NB4 (cell line): Measurements from ENCODE around the gene C2orf49.

ENCODE experiments used
- DNase-seq: peaks from one replicate; pipeline ENCODE4 v3.0.0; 2010; ENCODE audit warnings: low read depth
- H3K4me3 ChIP-seq: one replicate; pipeline ENCODE4 v1.5.1; 2011; ENCODE audit warnings: mild to moderate bottlenecking, low read depth, low read length, moderate library complexity
- MYC ChIP-seq: IDR thresholded peaks from 2 replicates; pipeline ENCODE4 v1.6.1; 2011; ENCODE audit warnings: low read depth, low read length
- POLR2A ChIP-seq: IDR thresholded peaks from 2 replicates; pipeline ENCODE4 v1.6.1; 2011; ENCODE audit warnings: mild to moderate bottlenecking; ENCODE audit not compliant: insufficient read length; ENCODE audit errors: extremely low read depth
- TF ChIP-seq, protein P1 (sequence below): IDR thresholded peaks from one replicate; pipeline ENCODE4 v1.5.1; 2012; ENCODE audit warnings: low read depth, low read length
- TF ChIP-seq, protein P2 (sequence below): IDR thresholded peaks from 2 replicates; pipeline ENCODE4 v1.6.1; 2011; ENCODE audit warnings: low read depth, low read length

C2orf49 gene

DNA sequence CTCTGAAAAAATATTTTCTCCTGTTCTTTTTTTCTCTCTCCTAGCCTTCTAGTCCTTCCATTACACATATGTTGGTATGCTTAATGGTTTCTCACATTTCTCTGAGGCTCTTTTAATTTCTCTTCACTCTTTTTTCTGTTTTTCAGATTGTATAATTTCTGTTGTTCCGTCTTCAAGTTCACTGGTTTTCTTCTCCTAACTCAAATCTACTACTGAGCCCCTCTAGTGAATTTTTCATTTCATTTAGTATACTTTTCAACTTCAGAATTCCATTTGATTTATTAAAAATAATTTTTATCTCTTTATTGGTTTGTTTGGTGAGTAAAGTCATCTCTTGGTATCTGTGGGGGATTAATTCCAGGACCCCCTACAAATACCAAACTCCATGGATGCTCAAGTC lies 19.8 kb downstream of the C2orf49 start:
- TF ChIP-seq, protein P1, sequence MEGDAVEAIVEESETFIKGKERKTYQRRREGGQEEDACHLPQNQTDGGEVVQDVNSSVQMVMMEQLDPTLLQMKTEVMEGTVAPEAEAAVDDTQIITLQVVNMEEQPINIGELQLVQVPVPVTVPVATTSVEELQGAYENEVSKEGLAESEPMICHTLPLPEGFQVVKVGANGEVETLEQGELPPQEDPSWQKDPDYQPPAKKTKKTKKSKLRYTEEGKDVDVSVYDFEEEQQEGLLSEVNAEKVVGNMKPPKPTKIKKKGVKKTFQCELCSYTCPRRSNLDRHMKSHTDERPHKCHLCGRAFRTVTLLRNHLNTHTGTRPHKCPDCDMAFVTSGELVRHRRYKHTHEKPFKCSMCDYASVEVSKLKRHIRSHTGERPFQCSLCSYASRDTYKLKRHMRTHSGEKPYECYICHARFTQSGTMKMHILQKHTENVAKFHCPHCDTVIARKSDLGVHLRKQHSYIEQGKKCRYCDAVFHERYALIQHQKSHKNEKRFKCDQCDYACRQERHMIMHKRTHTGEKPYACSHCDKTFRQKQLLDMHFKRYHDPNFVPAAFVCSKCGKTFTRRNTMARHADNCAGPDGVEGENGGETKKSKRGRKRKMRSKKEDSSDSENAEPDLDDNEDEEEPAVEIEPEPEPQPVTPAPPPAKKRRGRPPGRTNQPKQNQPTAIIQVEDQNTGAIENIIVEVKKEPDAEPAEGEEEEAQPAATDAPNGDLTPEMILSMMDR, result no peak
- no peak for TF ChIP-seq POLR2A
- no peak for TF ChIP-seq MYC
- TF ChIP-seq, protein P2, sequence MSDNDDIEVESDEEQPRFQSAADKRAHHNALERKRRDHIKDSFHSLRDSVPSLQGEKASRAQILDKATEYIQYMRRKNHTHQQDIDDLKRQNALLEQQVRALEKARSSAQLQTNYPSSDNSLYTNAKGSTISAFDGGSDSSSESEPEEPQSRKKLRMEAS, result no peak
- DNase-seq, result no peak
- H3K4me3 ChIP-seq, result no peak overlapping the region

DNA sequence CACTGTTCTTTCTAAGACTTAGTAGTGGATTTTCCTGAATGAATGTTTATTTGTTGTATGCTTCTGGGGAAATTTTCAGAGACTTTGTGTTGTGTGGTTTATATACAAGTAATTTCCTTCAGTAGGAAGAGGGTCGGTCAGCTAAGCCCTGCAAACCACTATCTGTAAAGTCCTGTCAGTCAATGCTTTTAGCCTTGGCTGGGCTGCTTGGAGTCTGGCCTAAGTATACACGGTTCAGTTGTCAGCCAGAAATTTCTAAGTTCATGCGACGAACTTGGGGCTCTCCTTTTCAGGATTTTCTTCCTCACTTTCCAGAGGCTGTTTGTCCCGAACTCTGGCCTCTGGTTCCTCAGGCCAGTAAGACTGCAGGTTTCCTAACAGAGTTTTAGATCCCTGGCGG lies 21.3 kb downstream of the C2orf49 start:
- TF ChIP-seq, protein P2, result no peak
- TF ChIP-seq, protein P1, result no peak
- TF ChIP-seq POLR2A, result no peak
- TF ChIP-seq MYC, result no peak
- no peak for DNase-seq
- H3K4me3 ChIP-seq, result no peak overlapping the region

DNA sequence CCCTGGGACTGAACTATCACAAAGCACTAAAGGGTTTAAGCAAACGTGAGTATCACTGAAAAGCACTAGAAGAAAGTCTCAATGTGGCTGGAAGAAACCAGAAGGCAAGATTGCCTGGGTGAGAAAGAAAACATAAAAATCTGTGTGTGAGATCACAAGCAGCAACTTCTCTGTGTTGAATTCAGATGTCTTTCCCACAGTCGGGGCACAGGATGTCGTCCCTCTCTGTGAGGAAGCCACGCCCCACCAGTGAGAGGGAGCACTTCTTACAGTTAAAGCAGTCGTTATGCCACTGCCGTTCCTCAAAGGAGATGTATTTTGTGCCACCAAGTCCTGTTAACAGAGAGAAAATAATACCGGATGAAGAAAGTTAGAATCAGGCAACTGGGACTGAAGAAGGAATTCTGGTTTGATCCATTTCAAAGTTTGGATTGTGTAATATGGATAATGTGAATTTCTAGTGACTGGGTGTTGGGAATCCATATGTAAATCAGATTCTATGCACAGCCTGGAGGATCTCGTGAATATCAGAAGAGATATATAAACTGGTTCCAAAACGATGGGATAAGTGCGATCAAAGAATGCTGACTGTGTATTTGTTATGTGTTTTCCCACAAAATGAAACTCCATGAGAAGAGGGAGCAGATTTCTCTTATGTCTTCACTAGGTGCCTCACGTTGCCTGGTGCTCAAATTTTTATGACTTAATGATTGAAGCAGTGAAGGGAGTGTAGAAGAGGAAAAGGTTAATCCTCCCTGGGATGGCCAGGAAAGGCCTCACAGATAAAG lies 24.0 kb downstream of the C2orf49 start:
- no peak overlapping the region for H3K4me3 ChIP-seq
- TF ChIP-seq MYC, result no peak
- TF ChIP-seq, protein P2, result no peak
- TF ChIP-seq, protein P1, result no peak
- TF ChIP-seq POLR2A, result no peak
- DNase-seq, result no peak

DNA sequence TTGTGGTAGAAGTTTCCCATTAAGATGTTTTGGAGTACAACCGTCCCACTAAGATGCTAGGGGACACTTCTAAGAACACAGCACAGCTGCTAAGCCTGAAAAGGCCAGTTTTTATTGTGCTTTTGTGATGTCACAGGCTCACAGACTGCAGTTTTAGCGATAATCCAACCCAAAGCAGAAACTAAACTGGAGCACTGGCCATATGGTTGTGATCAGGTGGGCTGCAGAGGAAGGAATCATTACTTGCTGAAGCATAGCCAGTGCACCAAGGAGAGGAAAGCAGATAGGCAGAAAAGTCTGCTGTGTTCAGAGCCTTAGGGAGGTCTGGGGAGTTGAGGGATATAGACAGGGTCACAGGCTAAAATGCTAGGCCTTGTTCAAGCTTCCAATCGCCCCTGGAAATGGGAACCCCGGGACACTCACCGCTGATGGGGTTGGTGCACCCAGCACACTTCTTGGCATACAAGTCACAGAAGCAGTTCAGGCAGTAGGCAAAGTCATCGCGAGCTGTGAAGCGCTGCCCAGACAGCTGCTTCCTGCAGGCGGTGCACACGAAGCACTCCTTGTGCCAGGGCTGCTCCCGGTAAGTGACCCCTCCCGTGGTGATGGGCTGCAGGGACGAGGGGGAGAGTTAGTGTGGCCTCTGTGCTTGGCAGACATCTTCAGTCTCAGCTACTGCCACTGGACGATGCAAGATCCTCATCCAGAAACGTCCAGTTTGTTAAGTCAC lies 25.7 kb downstream of the C2orf49 start:
- TF ChIP-seq, protein P2, result no peak
- TF ChIP-seq POLR2A, result no peak
- TF ChIP-seq MYC, result no peak
- TF ChIP-seq, protein P1, result no peak
- no peak for DNase-seq
- no peak overlapping the region for H3K4me3 ChIP-seq

DNA sequence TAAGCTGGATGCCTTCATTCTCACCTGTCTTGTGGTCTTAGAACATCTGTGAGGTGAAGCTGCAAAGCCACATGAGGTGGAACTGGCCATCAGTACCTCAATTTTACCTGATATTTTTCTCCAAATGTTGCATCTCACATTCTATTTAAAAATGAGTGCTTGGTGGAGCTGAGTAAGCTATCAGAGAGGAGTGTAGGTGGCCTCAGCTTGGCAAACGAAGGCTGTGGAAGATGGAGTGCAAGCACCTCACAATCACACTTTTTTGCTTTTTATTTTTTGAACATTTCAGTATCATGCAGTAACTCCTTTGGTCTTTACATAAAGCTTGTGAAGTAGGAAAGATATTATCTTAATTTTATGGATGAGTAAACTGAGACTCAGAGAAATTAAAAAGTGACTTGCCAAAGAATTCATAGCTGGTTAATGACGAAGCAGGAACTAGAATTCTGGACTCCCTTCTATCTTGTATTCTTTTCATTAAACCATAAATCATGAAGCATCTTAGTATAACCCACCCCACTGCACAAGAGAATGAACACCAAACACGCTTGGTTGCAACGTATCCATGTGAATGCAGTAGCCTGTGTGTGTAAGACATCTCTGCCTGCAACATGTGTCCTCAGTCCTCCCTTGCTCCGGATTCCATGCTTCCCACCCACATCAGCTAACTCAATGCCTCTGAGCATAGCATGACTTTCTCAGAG lies 27.2 kb downstream of the C2orf49 start:
- TF ChIP-seq MYC (no peak), POLR2A (no peak)
- no peak for DNase-seq
- H3K4me3 ChIP-seq, result no peak overlapping the region

DNA sequence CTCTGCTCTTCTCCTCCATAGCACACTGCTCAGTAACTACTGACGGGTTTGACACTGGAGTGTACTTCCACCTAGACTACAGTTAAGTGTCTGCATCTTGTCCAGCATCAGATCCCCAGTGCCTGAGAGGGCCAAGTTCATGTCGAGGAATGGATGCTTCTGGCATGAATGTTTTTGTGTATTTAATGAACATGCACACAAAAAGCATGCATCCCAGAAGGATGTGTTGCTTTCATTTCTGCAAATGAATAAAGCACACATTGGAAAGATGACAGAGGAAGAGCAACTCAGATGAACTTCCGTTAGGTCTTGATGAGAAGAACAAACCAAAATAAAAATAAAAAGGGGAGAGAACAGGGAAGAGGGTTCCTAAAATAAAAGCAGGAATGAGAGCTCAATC lies 27.9 kb downstream of the C2orf49 start:
- DNase-seq, result no peak
- no peak overlapping the region for H3K4me3 ChIP-seq
- no peak for TF ChIP-seq POLR2A
- no peak for TF ChIP-seq MYC
- TF ChIP-seq, protein P2, result no peak
- TF ChIP-seq, protein P1, result no peak
